SKM-1 (cell line): ENCODE results near the gene PNPLA3.

Experiments used
- DNase-seq: peaks from one replicate; lab custom pipeline; 2025; ENCODE audit not compliant: unreplicated experiment; lab: John Stamatoyannopoulos, UW

The PNPLA3 gene

DNA sequence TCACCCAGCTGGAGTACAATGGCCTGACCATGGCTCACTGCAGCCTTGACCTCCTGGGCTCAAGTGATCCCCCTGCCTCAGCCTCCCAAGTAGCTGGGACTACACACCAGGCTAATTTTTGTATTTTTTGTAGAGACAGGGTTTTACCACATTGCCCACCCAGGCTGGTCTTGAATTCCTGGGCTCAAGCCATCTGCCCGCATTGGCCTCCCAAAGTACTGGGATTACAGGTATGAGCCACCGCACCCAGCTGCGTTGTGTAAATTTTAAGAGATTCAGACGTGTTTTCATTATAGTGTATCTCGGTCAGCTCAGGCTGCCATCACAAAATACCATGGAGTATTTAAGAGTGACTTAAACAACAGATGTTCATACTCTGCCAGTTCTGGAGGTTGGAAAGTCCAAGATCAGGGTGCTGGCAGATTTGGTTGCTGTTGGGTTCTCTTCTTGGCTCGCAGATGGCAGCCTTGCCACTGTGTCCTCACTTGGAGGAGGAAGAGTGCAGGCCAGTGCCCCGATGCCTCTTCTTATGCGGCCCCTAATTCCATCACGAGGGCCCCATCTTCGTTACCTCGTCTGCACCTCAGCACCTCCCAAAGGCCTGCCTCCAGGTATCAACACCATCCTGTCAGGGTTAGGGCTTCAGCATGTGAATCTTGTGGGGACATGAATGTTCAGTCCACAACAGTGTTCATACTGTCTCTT is 67.9 kb downstream of the PNPLA3 start:
- no peak for DNase-seq

- no peak for DNase-seq
Measured at GRCh38 chr22:43992331-43992821, 68.8 kb downstream of the PNPLA3 start.

DNA sequence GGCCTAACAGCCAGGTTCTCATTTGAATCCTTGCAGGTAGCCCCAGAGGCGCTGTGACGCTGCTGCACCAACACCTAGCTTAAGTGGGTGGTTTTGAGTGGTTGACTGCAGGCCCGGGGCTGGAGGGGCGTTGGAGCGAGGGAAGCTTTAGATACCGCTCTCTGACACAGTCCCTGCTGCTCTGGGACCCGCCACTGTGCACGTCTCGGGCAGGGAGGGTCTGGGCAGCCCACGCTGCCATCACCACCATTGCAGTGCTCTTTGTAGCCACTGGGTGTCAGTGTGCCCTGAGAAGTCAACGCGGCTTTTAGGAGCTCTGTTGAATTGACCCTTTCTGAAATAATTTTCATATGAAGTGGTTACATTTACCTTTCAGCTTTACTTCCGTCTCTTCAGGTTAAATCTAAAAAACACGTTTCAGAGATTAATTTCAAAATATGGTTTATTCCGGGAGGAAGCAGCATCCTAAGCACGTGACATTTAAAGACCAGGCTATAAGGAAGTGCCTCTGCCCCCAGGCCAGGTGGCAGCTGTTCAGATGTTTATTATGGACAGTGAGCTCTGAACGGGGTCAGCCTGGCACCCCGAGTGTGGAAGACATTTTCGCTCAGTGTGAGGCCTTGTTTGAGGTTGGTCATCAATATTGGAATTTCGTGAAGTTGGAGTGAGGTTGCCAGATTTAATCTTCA is 69.6 kb downstream of the PNPLA3 start:
- peak; percentile 15 for DNase-seq

DNA sequence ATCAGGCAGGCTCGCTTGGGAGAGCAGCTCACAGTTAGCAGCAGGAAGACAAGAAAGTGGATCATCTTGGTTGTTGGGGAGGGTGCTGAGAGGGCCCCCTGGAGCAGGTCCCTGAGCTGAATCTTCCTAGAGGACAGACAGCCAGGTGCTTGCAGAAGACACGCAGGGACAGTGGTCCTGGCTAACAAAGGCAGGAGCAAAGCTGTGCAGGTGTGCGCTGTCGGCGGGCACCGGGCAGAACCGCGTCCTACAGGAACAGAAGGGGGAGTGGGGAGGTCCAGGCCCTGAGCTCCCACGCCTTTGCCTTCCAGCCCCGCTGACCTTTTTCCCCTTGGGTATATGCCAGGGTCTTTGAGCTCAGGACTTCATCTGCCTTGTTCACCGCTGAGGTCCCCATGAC is 70.4 kb downstream of the PNPLA3 start:
- no peak for DNase-seq

GRCh38 chr22:43994416-43994815 is 70.8 kb downstream of the PNPLA3 start:
- DNase-seq: no peak

DNA sequence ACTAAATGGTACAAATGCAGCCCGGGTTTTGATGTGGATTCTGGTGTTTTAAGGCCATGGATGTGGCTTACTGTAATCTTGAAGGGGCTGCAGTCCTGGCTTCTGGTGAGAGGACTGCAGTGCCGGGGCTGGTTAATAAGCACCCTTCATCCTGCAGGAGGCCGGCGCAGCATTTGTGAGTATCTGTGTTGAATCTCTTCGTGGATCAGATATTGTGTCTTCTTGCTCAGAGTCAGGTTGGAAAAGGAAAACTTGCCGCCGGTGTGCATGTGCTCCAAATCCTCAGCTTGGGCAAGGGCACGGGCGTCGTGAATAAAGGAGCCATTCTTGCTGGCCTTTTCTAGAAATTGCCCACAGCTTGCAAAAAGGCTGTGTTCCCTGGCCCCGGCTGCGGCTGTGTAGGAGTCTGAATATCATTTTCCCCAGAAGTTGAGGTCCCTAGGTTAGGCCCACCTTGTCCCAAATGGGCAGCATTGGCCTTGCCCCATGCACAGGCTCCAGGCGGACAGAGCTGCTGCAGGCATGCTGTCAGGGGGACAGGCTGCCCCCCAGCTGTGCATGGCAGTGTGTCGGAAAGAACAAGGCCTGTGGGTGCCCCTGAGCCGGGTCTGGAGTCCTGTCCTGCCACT is 71.6 kb downstream of the PNPLA3 start:
- no peak for DNase-seq

DNA sequence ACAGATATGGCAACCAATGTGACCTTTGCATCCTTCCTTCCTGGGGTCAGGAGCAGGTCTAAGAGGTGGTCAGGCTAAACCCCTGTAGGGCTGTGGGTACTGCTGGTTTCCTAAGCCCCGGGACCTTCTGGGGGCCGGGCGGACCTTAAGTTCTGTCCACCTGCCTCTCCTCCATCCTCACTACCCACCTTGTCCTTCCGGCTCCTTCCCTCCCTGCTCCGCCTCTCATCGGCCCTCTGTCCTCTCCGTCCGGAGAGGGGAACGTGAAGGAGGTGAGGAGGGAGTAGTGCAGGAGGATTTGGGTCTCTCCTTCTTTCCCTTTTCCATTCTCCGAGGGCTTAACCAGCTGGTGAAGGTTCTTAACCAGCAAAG is 72.2 kb downstream of the PNPLA3 start:
- no peak for DNase-seq

DNA sequence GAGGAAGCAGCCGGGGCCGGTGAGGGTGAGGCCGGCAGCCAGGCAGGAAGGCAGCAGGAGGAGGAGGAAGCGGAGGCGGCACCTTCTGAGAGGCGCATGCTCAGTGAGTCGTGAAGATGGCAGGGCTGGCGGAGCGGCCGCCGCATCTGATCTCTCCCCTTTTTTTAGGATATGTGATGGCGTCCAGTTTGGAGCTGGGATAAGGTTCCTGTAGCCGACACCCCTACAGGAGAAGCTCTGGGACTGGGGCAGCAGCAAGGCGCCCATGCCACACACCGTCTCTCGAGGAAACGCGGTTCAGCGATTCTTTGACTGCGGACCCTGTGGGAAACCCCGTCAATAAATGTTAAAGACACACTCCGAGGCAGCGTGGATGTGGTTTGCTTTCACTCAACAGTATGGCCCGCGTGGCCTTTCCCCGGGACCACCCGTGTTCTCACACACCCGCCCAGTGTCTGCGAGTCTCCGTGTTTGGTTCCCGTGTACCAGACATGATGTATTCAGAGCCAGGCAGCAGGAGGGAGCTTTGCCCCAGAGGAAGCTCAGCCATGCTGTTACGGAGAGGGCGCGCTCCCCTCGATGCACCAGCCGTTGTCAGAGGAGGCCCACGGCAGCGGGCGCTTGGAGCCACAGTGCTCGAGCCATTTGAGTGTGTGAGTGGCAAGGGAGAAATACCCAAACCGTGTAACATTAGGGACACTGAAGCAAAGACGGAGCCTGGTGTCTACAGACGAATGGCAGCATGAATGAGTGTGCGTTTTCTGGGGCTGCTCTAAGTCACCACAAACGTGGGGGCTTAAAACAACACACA is 72.8 kb downstream of the PNPLA3 start:
- no peak for DNase-seq

GRCh38 chr22:43996981-43997265 is 73.3 kb downstream of the PNPLA3 start:
- no peak for DNase-seq
